ENCODE results near the gene ZNF236.

DNA sequence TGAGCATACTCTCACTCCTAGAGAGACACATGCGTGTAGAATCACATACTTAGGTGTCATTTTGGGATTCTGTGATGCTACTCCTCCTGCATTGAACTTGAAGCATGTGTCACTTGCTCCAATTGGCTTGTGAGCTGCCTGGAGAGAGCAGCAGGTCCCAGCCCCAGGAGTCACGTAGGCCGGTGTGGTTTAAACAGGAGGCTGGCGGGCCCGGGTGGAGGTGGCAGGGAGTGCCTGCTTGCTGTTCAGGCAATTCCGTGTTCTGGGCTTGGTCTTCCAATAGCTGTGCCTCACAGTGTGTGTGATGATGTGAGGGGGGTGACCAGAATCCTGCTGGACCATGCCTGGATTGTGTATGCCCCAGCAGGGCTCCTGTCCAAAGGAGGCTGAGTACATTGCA lies 51.0 kb downstream of the ZNF236 start:
- TF ChIP-seq, protein P1, sequence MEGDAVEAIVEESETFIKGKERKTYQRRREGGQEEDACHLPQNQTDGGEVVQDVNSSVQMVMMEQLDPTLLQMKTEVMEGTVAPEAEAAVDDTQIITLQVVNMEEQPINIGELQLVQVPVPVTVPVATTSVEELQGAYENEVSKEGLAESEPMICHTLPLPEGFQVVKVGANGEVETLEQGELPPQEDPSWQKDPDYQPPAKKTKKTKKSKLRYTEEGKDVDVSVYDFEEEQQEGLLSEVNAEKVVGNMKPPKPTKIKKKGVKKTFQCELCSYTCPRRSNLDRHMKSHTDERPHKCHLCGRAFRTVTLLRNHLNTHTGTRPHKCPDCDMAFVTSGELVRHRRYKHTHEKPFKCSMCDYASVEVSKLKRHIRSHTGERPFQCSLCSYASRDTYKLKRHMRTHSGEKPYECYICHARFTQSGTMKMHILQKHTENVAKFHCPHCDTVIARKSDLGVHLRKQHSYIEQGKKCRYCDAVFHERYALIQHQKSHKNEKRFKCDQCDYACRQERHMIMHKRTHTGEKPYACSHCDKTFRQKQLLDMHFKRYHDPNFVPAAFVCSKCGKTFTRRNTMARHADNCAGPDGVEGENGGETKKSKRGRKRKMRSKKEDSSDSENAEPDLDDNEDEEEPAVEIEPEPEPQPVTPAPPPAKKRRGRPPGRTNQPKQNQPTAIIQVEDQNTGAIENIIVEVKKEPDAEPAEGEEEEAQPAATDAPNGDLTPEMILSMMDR (IDR thresholded peaks at IDR 0.05; ENCODE audit: low read length) = no peak
- no peak for TF ChIP-seq EZH2 (IDR thresholded peaks at IDR 0.05; ENCODE audit: borderline replicate concordance, low read length)
